Measurements from ENCODE around the gene PRIMA1.

PRIMA1 gene

DNA sequence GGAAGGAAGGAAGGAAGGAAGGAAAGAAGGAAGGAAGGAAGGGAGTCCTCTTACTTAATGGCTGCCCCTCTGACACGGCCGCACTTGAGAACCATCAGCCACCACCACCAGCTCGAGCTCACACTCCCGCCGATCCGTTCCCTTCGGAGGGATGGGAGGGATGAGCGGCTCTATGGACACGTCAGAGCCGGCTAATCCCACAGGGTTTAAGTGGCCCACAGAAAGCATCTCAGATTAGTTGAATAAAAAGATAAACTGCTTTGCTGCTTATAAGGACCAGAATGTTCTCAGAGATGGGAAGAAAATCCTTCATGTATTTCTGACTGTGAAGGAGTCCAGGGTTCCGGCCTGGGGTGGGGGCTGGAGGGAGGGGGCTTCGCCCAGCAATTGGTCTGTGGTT, 31.1 kb downstream of the PRIMA1 start:
- no peak for DNase-seq (ENCODE audit: low read depth, low spot score)

DNA sequence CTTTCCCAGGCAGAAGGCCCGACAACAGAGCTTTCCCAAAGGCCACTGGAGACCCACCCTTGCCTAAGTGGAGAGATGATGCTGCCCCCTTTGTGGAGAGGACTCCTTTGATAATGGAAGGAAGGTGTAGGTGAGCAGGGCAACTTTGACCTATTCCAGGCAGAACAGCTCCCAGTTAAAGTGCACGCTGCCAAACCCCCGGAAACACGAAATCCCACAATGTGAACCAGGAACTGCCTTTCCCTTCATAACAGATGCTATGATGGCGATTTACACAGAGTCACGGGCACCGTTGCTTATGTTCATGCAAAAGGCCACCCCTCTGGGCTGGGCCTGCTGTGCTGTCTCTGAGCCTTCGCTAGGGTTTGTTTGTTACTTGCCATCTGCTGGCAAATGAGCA, 34.6 kb downstream of the PRIMA1 start:
- DNase-seq (ENCODE audit: low read depth, low spot score): no peak

DNA sequence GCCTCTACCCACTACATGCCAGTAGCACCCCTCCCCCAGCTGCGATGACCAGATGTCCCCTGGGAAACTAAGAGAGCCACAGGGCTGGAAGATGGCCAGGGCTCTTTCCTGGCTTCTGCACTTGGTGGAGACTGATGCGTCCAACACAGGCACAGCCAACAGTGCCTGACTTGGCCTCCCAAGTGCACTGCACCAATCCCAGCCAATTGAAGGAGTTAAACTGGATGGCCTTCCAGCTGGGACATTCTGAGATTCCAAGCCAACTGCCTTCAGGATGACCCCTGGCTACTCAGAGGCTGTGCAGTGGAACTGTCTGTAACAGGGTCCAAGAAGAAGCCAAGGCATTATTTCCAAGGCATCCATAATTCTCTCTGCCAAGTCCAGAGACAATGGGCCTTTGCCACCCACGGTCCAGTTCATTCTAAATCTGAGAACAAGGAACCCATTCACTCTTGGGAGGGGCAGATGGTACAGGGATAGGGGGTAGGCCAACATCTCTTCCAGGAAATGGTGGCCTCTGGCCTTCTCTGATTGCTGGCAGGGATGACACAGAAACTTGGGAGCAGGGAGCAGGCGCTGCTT, 35.2 kb downstream of the PRIMA1 start:
- DNase-seq (ENCODE audit: low read depth, low spot score): no peak

DNA sequence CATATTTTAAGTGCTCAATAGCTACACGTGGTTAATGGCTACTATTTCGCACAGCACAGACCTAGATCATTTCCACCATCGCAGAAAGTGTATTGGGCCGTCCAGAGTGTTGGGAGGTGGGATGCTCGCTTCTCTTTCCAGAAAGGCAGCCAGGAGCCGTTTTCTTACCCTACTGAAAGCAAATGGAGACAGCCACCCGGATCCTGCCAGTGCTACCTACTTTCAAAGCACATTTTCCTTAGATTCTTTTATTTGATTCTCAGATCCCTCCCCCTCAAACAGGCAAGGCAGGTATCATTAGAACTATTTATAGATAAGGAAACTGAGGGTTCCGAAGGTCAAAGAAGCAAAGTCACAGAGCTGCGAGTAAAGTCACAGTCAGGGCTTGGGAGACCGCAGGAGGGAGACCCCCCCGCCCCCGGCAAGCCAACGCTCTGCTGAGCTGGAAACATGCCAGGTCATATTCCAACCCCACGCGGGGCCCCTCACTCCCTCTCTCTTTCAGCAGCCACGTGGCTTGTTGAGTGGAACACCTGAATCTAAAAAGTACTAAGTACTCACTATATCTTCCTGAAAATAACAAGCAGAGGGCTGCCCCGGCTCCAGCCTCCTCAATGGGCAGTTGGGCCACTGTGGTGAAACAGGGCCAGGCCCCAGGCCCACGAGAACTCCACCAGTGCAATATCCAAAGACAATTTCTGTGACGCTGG, 36.2 kb downstream of the PRIMA1 start:
- DNase-seq (ENCODE audit: low read depth, low spot score): no peak

DNA sequence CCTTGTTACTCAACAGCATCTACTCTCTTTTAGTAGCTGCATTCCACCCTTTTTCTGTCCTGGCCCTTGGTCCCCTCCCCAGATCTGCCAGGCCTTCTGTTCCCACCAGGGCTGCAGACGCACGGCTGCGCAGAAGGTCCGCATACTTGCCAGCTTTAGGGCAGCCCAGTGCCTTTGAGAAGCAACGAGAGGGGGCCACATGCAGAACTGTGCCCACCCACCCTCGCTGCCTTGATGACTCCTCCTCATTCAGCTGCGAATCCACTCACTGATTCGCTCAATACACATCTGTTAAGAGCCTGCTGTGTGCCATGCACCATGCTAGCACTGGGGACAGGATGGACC, 39.2 kb downstream of the PRIMA1 start:
- DNase-seq (ENCODE audit: low read depth, low spot score): peak; percentile 63

DNA sequence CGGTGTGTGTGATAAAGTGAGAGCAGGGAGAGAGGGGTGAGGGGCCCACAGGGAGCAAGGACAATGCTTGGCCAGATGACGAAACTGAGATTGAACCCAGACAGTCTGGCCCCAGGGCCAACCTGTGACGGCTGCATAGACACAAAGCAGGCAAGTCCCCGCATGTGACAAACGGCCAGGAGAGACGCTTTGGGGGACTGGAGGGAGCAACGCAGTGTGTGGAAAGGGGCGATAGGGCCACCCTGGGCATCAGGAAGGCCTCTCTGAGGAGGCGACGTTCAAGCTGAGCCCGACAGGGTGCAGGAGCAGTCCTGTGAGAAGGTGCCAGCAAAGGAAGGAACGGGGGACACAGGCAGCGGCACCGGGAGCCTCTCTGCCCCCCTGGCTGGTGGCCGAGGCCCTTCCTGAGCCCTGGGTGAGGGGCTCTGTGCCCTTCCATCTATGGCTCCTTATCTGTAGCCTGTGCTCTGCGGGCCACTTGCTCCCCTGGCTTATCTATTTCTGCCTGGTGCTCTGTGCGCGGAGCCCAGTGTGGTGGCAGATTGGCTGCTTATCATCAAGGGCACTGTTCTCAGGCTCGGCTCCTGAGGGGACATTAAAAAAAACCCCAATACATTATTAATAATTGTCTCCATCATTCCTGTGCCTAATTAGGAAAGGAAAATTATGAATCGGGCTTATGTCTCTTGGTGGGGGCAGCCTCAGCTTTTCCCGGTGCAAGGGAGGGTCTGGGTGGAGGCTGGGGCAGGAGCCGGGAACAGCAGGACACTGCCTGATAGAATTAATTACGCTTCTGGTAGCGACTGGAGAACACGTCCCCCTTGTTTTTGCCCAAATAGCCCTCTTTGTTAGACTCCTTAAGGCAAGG, 39.8 kb downstream of the PRIMA1 start:
- peak; percentile 48 for DNase-seq (ENCODE audit: low read depth, low spot score)

DNA sequence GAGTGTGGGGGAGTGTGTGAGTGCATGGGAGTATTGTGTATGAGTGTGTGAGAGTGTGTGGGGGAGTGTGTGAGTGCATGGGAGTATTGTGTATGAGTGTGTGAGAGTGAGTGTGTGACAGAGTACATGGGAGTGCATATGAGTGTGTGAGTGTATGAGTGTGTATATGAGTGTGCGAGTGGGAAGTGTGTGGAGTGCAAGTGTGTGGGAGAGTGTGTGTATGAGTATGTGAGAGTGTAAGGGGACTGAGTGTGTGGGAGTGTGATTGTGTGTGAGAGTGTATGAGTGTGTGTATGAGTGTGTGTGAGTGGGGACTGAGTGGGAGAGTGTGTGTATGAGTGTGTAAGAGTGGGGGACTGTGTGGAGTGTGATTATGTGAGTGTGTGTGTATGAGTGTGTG, 40.7 kb downstream of the PRIMA1 start:
- DNase-seq (ENCODE audit: low read depth, low spot score): no peak

DNA sequence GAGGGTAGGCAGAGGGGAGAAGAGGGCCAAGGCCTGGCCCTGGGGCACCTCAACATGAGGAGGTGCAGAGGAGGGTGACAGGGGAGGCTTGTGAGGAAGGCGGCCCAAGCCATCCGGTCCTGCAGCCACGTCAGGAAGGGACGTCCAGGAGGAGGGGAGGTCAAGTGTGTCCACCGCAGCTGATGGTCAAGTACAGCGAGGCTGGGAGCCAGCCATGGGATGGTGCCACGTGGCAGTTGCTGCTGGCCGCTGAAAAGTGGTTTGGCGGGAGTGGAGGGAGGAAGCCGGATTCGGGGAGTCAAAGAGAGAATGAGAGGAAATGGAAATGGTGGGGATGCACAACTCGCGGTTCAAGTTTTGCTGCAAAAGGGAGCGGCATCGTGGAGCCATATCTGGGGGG, 41.2 kb downstream of the PRIMA1 start:
- no peak for DNase-seq (ENCODE audit: low read depth, low spot score)

DNA sequence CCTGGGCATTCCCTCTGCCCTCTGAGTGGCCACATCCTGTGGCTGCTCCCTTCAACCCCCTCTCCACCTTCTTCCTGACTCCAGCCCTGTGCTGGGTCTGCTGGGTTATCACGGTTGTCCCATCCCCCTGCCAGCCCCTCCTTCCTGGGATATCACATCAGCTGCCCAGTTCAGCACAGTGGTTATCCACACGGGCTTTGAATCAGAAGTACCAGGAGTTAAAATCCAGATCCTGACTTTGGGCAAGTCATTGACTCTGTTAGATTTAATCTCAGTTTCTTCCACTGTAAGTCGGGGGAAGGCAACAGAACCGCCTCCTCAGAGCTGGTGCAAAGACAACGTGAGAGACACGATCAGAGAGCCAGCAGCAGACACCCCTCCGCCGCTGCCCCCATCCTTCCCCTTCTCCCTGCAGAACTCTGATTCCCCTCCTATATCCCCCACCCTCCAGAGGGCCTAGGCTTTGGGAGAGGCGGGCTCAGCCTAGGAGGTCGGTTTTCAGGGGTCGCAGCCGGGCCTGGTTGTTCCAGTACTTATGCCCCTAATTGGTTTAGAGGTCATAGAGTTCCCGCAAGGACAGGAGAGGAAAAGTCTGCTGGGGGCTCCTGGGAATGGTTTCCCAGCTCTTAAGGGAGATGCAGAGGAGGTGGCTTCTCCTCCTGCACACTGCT, 42.5 kb downstream of the PRIMA1 start:
- no peak for DNase-seq (ENCODE audit: low read depth, low spot score)

DNA sequence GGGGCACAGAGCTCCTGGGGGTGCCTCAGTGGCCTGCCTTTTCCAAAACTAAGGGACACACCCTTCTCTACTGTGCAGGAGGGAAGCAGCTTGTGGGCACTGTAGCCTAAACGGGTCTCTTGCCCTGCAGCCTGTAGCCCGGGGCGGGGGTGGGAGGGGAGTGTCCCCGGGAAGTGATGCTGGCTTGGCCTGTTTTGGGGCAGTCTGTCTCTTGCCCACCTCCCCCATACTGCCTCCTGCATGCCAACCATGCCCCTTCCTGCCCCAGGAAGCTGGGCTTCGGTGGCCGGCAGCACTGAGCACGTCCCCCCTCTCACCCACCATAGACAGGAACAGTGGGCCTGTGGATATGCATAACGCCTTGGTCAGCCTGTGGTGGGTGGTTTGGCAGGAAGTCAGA, 43.4 kb downstream of the PRIMA1 start:
- no peak for DNase-seq (ENCODE audit: low read depth, low spot score)

DNA sequence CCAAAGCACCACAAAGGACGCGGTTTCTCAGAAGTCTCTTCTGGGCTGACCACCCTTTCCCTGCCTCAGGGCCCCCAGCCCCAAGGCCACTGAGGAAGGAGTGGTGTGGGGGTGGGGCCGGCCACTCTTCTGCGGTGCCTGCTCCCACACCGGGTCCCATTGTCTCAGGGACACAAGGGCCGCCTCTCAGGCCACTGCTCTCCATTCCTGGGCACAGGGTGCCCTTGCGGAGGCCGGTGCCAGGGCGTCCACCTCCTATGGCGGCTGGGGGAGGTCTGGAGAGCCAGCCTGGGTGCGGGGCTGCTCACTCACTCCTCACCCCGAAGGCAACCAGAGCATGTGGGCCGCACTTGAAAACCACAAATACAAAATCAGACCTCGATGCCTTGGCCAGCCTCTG, 44.1 kb downstream of the PRIMA1 start:
- DNase-seq (ENCODE audit: low read depth, low spot score): no peak

DNA sequence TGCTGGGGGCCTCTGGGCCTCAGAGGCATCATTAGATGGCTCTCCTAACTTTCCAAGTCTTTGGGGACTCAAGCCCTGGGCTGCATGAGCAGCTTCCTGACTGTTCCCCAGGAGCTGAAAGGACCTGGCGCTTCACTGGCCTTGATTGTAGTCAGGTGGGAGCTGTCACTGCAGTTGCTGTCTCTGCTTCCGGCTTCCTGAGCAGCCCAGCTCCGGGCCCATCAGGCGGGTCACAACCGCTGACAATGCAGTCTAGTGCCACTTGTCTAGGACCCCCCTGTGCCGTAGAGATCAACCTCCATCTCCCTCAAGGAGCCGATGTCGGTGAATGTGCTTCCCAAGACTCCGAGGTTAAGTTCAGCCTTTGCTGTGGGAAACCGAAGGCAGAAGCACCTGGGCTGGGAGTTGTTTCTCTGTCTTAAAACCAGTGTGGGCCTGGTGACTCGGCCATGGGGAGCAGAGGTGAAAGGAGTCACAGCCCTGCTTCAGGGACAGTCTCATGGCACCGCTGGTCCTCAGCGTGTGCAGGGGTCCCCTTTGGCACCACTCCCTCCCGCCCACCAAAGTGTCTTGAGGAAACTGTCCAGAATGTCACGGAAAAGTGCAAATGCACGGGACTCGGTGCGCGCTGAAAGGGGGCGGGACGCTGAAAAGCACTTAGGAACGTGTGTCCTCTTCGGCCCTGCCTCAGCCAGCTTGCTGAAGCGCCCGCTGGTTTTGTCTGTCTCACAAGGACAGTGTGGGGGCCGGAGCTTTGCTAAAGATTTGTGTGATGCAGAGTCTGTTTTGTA, 44.8 kb downstream of the PRIMA1 start:
- DNase-seq (ENCODE audit: low read depth, low spot score): no peak

DNA sequence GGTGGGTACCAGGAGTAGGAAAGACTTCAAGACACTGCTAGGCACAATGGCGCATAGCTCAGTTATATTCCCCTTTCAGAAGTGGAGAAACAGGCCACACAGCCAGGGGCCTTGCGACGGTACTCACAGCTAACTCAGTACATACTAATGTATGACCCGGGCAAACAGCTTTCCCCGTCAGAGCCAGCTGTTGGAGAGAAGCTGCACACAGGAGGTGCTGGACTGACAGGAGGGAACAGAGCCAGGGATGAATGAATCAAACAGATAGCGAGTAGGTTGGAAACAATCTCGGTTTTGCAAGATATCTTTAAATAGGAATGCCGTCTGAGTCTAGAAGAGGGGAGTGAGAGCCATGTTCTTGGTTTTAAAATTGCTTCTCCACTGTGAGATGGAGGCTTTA, 45.5 kb downstream of the PRIMA1 start:
- no peak for DNase-seq (ENCODE audit: low read depth, low spot score)

DNA sequence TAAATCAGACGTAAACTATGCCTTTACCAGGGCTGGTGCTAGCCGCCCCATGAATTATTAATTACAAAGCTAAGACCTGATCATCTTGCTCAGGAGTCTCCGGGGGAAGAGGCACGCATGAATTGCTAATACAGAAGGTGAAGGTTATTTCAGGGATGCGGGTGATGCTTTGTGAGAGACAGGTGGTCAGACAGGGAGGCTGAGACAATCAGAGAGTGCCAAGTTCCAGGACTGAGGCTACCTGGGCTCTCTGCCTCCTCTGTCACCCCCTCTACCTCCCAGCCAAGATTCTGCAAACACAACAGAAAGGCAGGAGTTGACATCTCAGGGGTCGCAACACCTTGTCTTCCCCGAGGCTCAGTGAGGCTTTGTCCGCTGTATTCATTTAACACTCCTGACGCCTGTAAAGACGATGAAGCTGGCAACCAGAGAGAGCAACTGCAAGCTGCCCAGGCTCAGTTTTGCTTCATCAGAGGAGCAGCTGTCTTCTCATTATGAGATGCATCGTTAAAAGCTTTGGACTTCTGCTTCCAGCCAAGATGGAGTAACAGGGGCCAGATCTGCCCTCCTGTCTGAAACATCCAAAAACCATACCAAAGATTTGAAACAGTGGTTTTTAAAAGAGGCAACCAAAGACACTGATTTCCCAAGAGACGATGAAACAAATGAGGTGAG, 46.6 kb downstream of the PRIMA1 start:
- no peak for DNase-seq (ENCODE audit: low read depth, low spot score)

DNA sequence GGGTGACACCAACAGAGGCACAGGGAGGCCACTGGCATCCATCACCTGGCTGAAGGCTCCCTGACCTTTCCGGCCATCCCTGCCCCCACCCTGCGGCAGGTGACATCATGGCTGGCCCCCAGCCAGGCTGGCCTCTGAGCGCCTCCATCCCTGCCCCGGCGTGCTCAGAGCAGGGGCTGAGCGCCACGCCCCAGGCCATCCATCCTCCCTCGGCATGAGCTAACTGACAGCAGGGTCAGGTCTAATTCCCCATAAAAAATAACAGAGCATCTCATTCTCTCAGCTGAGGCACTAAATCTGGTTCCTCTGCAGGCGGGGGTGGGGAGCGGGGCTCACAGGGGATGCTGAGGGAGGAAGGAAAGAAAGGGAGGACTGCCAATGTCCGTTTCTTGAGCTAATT, 50.7 kb downstream of the PRIMA1 start:
- DNase-seq (ENCODE audit: low read depth, low spot score): no peak

DNA sequence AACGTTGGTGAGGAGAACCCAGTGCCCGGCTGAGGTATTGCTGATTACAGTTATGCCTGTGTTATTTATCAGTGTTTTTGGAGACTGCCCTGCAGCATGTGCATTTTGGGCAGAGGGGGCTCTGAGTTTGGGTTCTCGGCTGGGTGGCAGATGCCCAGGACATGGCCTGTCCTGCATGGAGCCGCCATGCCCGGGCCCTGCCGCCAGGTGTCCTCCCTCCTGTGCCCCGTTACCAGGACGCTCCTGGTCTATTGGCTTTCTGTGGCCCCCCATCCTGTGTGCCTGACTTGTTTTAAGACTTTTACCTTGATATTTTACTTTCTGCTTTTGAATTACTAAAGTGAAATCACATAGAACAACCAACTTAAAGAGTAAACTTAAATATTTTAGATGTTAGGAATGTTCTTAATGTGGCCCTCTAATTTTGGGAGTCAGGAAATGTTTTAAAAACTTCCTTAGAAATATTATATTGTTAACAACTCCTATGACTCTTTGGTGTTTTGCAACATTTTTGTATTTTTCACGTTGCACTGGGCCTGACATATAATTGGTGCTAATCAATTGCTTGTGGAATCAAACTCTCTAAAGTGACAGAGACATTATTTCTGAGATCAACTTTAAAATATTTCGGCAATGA, 51.8 kb downstream of the PRIMA1 start:
- peak; percentile 14 for DNase-seq (ENCODE audit: low read depth, low spot score)

DNA sequence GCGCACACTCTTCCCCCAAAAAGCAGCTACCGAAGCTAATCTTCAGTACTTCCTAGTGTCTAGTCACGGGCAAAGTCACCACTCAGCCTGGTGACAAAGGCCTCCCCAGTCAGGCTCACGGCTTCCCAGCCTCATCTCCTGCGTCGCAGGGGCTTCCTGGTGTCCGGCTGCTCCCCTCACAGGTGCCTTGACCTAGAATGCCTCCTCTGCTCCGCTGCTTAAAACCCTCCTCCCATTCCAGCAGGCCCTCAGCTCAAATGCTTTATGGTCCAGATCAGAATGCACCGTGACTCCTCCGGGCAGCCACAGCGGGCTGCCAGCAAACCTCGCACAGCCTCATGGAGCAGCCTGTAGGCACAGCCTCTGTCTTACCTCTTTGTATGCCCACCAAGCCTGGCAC, 53.1 kb downstream of the PRIMA1 start:
- no peak for DNase-seq (ENCODE audit: low read depth, low spot score)

DNA sequence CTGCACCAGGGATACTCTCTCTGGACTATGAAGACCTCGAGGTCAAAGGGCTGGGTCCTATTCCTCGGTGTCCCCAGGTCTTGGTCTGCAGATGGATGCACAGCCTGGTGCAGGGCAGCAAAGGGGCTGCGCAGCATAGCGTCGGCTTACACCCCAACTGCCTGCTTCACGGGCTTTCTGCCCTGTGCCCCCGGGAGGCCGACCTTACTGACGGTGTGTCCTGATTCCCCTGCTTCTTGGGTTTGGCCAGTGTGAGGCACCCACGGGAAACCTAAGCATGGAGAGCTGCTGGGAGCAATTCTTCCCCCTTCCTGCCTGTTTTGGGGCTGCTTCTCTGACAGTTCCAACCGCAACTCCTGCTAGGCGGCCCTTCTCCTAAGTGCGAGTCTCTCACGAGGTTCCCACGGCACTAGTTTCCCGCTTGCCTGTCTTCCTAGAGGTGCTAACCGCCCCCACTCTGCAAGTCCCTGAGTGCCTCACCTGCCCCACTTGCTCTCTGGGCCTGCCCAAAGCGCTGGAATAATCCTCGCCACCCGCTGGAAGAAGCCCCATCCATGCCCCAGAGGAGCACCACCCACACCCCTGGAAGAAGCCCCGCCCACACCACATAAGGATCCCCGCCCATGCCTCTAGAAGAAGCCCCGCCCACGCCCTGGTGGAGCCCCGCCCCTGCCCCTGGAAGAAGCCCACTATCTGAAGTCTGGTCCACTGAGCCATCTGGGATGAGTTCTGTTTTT, 54.0 kb downstream of the PRIMA1 start:
- peak; percentile 40 for DNase-seq (ENCODE audit: low read depth, low spot score)

DNA sequence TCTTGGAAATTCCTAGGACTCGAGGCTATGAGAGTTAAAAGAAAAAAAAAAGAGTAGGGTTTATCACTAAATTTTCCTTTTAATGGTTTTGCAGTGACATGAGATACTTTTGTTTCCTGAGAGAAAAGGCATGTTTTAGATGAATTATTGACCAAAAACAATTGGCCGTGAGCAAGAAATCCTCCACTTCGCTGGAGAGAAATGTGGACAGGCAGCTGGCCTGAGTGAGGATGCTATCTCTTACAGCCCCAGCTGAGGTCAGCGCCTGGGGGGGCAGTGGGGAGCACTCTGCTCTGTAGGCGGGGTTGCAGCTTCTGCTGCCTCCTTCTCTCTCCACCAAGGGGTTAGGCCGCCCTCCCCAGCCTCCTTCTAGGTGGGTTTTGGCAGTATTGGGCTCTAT, 54.7 kb downstream of the PRIMA1 start:
- no peak for DNase-seq (ENCODE audit: low read depth, low spot score)

DNA sequence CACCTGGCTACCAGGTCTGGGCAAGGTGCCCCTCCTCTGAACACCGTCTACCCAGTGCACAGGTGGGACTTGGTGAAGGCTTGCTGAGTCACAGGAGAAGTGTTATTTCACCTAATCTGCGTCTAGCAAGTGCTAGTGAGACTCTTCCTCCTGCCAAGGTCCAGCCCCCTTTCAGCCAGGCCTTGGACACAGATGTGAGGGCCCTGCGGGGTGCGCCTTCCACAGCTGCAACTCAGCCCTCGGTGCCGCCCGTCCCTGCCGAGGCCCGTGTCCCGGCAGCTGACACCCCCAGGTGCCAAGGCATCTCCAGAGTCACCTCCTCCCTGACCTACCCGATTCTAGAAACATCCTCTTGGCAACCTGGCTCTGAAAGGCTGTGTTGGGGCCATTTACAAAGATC, 55.1 kb downstream of the PRIMA1 start:
- no peak for DNase-seq (ENCODE audit: low read depth, low spot score)
